22Rv1 (cell line): Measurements from ENCODE around the gene LHPP.

Source experiments
- H3K27ac ChIP-seq: fragments of 450-650 bp; 2 replicates; pipeline ENCODE4 v1.5.1; 2017
- ZFX ChIP-seq: fragments of 450-650 bp; IDR thresholded peaks from 2 replicates; pipeline ENCODE4 v1.6.1; 2017; ENCODE audit warnings: antibody characterized with exemption, borderline replicate concordance
- TF ChIP-seq, protein P1 (sequence below): fragments of 450-650 bp; IDR thresholded peaks from 2 replicates; pipeline ENCODE4 v1.5.1; 2017; ENCODE audit warnings: mild to moderate bottlenecking

LHPP gene

DNA sequence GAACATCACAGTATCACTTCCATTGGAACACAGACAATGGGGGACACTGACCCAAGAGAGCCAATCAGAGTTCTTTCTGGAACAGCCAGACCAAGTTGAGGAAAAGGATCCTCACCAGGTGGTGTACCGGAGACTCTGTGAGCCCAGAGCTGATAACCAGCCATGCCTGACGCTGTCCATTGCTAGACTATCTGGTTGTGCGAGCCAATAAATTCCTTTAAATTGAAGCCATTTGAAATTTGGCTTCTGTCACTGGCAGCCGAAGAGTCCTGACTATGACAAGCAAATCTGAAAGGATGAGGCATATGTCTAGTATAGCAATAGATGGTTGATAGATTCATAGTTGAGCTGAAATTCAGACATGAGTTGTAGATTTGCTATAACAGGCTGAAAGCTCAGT, 3.1 kb upstream of the LHPP start:
- no peak overlapping the region for H3K27ac ChIP-seq
- TF ChIP-seq ZFX: no peak
- TF ChIP-seq, protein P1, sequence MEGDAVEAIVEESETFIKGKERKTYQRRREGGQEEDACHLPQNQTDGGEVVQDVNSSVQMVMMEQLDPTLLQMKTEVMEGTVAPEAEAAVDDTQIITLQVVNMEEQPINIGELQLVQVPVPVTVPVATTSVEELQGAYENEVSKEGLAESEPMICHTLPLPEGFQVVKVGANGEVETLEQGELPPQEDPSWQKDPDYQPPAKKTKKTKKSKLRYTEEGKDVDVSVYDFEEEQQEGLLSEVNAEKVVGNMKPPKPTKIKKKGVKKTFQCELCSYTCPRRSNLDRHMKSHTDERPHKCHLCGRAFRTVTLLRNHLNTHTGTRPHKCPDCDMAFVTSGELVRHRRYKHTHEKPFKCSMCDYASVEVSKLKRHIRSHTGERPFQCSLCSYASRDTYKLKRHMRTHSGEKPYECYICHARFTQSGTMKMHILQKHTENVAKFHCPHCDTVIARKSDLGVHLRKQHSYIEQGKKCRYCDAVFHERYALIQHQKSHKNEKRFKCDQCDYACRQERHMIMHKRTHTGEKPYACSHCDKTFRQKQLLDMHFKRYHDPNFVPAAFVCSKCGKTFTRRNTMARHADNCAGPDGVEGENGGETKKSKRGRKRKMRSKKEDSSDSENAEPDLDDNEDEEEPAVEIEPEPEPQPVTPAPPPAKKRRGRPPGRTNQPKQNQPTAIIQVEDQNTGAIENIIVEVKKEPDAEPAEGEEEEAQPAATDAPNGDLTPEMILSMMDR: no peak

DNA sequence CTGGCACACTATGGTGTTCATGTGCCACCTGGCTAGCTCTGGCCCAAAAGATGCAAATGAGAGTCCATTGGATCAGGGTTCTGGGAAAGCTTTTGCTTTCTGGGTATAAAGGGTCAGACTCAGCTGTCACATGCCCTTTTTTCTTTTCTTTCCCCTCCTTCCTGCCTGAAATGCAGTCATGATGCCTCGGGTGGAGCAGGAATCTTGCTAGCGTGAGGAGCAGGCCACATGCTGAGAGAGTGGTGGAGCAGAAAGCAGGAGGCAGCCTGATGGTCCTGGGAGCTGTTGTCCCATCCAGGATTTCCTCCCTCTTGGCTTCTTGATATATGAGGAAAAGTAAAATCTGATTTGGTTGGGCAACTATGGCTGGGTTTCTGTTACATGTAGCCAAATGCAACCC, 2.7 kb upstream of the LHPP start:
- no peak for TF ChIP-seq ZFX
- TF ChIP-seq, protein P1: no peak

GRCh38 chr10:124459395-124459794, 2.2 kb upstream of the LHPP start:
- TF ChIP-seq, protein P1: no peak
- TF ChIP-seq ZFX: no peak
- H3K27ac ChIP-seq: no peak overlapping the region

More for the DNA sequence above, 2.7 kb upstream of the LHPP start:
- no peak overlapping the region for H3K27ac ChIP-seq

GRCh38 chr10:124460144-124460543, 1.5 kb upstream of the LHPP start:
- no peak overlapping the region for H3K27ac ChIP-seq
- TF ChIP-seq, protein P1: no peak
- TF ChIP-seq ZFX: no peak

DNA sequence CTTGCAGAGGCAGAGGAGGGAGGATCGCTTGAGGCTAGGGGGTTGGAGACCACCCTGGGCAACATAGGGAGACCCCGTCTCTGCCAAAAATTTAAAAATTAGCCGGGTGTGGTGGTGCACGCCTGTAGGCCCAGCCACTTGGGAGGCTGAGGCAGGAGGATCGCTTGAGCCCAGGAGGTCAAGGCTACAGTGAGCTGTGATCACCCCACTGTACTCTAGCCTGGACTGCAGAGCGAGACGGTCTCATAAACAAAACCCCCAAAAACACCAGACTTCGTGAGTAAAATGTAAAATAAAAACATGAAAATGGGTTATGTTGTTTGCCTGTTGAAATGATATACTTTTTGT, 699 bp downstream of the LHPP start:
- no peak for TF ChIP-seq ZFX
- TF ChIP-seq, protein P1: no peak
- H3K27ac ChIP-seq: no peak overlapping the region; the same call in 1 of the 2 replicates

- no peak overlapping the region for H3K27ac ChIP-seq
- TF ChIP-seq, protein P1: no peak
- no peak for TF ChIP-seq ZFX
Observed at GRCh38 chr10:124464028-124464965, 2.7 kb downstream of the LHPP start.
